HepG2 (cell line): ENCODE measurements around the gene SLC17A9. TPM values are rescaled to one million over a fixed set of nuclear protein-coding genes. Genes with fewer than 3 reads are reported as not detected.

Source experiments
- ELF3 ChIP-seq: IDR thresholded peaks from 2 replicates; pipeline ENCODE4 v1.6.1; 2016; ENCODE audit warnings: missing genetic modification reagents, missing compliant biosample characterization
- FOXA1 ChIP-seq, 2 experiments: fragments of 450-650 bp in 1 of 2; sonication (generic) in 1 of 2; formaldehyde crosslinking in 1 of 2; IDR thresholded peaks; 2 replicates each; pipeline versions ENCODE4 v1.4.0 to v1.6.1; 2016 to 2020; ENCODE audit warnings: missing genetic modification reagents in 1 of 2
- HMGA1 ChIP-seq: sonication (generic); formaldehyde crosslinking; conservative IDR thresholded peaks from 2 replicates; pipeline ENCODE4 v1.4.0; 2020; ENCODE audit warnings: missing genetic modification reagents
- IRF2 ChIP-seq: IDR thresholded peaks from 2 replicates; pipeline ENCODE4 v1.6.1; 2018; ENCODE audit warnings: missing genetic modification reagents, missing compliant biosample characterization
- MTA1 ChIP-seq: sonication (generic); formaldehyde crosslinking; IDR thresholded peaks from 2 replicates; pipeline ENCODE4 v1.4.0; 2020; ENCODE audit warnings: missing genetic modification reagents, mild to moderate bottlenecking, borderline replicate concordance
- MYNN ChIP-seq: sonication (generic); formaldehyde crosslinking; IDR thresholded peaks from 2 replicates; pipeline ENCODE4 v1.4.0; 2020; ENCODE audit warnings: mild to moderate bottlenecking, low read depth, missing genetic modification reagents
- MZF1 ChIP-seq: sonication (generic); formaldehyde crosslinking; IDR thresholded peaks from 2 replicates; pipeline ENCODE4 v1.8.1; 2023; ENCODE audit warnings: mild to moderate bottlenecking, missing genetic modification reagents, borderline replicate concordance
- TAF15 ChIP-seq: fragments of 200-400 bp; formaldehyde crosslinking; IDR thresholded peaks from one replicate; pipeline ENCODE4 v1.6.1; 2018; ENCODE audit warnings: mild to moderate bottlenecking, low read depth, low read length; ENCODE audit not compliant: poor library complexity, severe bottlenecking
- ZFP36 ChIP-seq: fragments of 150-350 bp; IDR thresholded peaks from 2 replicates; pipeline ENCODE4 v1.6.1; 2018; ENCODE audit warnings: borderline replicate concordance, low read length, low read depth; ENCODE audit not compliant: partially characterized antibody
- ZMYM4 ChIP-seq: sonication (generic); formaldehyde crosslinking; IDR thresholded peaks from 2 replicates; pipeline ENCODE4 v1.8.1; 2023; ENCODE audit warnings: mild to moderate bottlenecking, missing genetic modification reagents
- ZNF264 ChIP-seq: sonication (generic); formaldehyde crosslinking; IDR thresholded peaks from 2 replicates; pipeline ENCODE4 v1.4.0; 2020; ENCODE audit warnings: missing genetic modification reagents
- ZNF549 ChIP-seq: sonication (generic); formaldehyde crosslinking; IDR thresholded peaks from 2 replicates; pipeline ENCODE4 v1.5.0; 2020; ENCODE audit warnings: missing genetic modification reagents
- ZNF678 ChIP-seq: sonication (generic); formaldehyde crosslinking; IDR thresholded peaks from 2 replicates; pipeline ENCODE4 v1.4.0; 2020; ENCODE audit warnings: mild to moderate bottlenecking, missing genetic modification reagents
- ZNF709 ChIP-seq: sonication (generic); formaldehyde crosslinking; IDR thresholded peaks from 2 replicates; pipeline ENCODE4 v1.5.0; 2020; ENCODE audit warnings: mild to moderate bottlenecking, missing genetic modification reagents
- ZNF878 ChIP-seq: sonication (generic); formaldehyde crosslinking; IDR thresholded peaks from 2 replicates; pipeline ENCODE4 v1.8.1; 2023; ENCODE audit warnings: mild to moderate bottlenecking, missing genetic modification reagents, moderate library complexity
- polyA plus RNA-seq, 8 experiments: library from polyadenylated mRNA; depleted of rRNA in 3 of 8; stranded (reverse) in 7 of 8; unstranded in 1 of 8; fragments of >200 nt; fragmentation: Illumina TruSeq in 4 of 8; extraction: Trizol in 4 of 8; gene quantifications; 2 replicates each; pipeline versions ENCODE4 v1.2.1 to v1.2.3, GENCODE V29; 2011 to 2016; ENCODE audit warnings: low read depth in 4 of 8, missing spikeins in 1 of 8, mixed read lengths in 1 of 8; ENCODE audit not compliant: insufficient read depth in 1 of 8
- total RNA-seq, 5 experiments: library from RNA; depleted of rRNA; stranded (reverse); fragments of >200 nt; fragmentation: Illumina TruSeq; extraction: Trizol; gene quantifications; 2 replicates each; pipeline ENCODE4 v1.2.3, GENCODE V29; 2016; ENCODE audit warnings: low read depth in 1 of 5
- TF ChIP-seq, protein P1 (sequence below): sonication (generic); formaldehyde crosslinking; conservative IDR thresholded peaks from 2 replicates; pipeline ENCODE4 v1.4.0; 2020; ENCODE audit warnings: missing genetic modification reagents
- TF ChIP-seq, protein P2 (sequence below): sonication (generic); formaldehyde crosslinking; IDR thresholded peaks from 2 replicates; pipeline ENCODE4 v1.4.0; 2020; ENCODE audit warnings: missing genetic modification reagents
- TF ChIP-seq, protein P3 (sequence below): sonication (generic); formaldehyde crosslinking; IDR thresholded peaks from 2 replicates; pipeline ENCODE4 v1.4.0; 2020; ENCODE audit warnings: low read depth, mild to moderate bottlenecking, missing genetic modification reagents

Gene SLC17A9
- total and polyA plus RNA-seq, 2 of the 13 experiments (the other 11 are each of a cell fraction or from before 2014, with no cell fraction given) = 110 to 191 TPM

DNA sequence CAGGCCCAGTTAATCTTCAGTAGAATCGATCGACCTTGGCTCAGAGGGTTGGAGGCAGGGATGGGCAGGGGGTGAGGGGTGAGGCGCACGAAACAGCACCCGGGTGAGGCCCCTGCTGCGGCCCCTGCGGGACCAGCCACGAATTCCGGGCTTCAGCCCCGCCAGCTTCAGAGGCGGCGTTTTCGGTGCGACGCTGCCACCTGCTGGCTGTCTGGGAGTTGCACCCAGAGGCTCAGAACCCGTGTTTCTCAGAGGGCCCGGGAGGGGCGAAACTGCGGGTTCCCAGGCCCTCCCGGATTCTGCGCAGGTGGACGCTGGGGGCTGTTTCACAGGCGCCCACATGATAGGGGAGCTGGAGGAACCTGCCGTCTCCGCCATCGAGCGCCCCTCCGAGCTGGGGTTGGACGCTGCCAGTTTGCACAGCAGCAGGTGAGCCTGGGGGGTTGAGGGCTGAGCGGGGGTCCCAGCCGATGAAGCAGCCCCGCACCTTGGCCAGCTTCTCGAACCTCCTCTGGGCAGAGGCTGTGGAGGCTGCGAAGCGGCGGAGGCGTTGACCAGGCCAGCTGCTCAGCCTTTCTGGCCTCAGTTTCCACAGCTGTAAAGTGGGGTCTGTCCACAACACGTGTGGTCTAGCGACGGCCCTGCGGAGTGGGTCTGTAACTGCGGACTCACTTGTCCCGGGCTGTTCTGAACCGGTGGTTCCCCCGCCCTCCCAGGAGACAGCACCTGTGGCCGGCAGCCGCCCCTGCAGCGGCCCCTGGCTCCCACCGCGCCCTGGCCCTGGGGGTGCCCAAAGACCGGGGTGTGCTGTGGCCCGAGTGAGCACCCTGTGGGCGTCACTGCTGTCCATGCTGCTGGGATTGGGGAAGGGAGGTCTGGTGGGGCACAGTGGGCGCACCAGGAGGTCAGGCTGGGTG, 56.8 kb downstream of the SLC17A9 start (continued):
- TF ChIP-seq, protein P1, sequence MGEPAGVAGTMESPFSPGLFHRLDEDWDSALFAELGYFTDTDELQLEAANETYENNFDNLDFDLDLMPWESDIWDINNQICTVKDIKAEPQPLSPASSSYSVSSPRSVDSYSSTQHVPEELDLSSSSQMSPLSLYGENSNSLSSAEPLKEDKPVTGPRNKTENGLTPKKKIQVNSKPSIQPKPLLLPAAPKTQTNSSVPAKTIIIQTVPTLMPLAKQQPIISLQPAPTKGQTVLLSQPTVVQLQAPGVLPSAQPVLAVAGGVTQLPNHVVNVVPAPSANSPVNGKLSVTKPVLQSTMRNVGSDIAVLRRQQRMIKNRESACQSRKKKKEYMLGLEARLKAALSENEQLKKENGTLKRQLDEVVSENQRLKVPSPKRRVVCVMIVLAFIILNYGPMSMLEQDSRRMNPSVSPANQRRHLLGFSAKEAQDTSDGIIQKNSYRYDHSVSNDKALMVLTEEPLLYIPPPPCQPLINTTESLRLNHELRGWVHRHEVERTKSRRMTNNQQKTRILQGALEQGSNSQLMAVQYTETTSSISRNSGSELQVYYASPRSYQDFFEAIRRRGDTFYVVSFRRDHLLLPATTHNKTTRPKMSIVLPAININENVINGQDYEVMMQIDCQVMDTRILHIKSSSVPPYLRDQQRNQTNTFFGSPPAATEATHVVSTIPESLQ (CRISPR knock-in tag) = 0 out of 2 replicates have a peak, but pooled peaks have one; percentile 51
- no peak for TF ChIP-seq ZNF549 (CRISPR knock-in tag)
- peak; percentile 74 for TF ChIP-seq ZNF264 (CRISPR knock-in tag)
- no peak for TF ChIP-seq FOXA1 (IDR thresholded peaks at IDR 0.05)
- TF ChIP-seq FOXA1 (CRISPR knock-in tag; IDR thresholded peaks at IDR 0.05) = no peak
- no peak for TF ChIP-seq MZF1 (CRISPR knock-in tag)
- TF ChIP-seq ZNF709 (CRISPR knock-in tag) = no peak
- no peak for TF ChIP-seq ZNF678 (CRISPR knock-in tag)
- TF ChIP-seq MTA1 (CRISPR knock-in tag) = no peak
- no peak for TF ChIP-seq ZNF878
- peak; percentile 28 for TF ChIP-seq TAF15
- 0 out of 2 replicates have a peak, but pooled peaks have one; percentile 55 for TF ChIP-seq IRF2 (CRISPR knock-in tag)
- TF ChIP-seq, protein P2, sequence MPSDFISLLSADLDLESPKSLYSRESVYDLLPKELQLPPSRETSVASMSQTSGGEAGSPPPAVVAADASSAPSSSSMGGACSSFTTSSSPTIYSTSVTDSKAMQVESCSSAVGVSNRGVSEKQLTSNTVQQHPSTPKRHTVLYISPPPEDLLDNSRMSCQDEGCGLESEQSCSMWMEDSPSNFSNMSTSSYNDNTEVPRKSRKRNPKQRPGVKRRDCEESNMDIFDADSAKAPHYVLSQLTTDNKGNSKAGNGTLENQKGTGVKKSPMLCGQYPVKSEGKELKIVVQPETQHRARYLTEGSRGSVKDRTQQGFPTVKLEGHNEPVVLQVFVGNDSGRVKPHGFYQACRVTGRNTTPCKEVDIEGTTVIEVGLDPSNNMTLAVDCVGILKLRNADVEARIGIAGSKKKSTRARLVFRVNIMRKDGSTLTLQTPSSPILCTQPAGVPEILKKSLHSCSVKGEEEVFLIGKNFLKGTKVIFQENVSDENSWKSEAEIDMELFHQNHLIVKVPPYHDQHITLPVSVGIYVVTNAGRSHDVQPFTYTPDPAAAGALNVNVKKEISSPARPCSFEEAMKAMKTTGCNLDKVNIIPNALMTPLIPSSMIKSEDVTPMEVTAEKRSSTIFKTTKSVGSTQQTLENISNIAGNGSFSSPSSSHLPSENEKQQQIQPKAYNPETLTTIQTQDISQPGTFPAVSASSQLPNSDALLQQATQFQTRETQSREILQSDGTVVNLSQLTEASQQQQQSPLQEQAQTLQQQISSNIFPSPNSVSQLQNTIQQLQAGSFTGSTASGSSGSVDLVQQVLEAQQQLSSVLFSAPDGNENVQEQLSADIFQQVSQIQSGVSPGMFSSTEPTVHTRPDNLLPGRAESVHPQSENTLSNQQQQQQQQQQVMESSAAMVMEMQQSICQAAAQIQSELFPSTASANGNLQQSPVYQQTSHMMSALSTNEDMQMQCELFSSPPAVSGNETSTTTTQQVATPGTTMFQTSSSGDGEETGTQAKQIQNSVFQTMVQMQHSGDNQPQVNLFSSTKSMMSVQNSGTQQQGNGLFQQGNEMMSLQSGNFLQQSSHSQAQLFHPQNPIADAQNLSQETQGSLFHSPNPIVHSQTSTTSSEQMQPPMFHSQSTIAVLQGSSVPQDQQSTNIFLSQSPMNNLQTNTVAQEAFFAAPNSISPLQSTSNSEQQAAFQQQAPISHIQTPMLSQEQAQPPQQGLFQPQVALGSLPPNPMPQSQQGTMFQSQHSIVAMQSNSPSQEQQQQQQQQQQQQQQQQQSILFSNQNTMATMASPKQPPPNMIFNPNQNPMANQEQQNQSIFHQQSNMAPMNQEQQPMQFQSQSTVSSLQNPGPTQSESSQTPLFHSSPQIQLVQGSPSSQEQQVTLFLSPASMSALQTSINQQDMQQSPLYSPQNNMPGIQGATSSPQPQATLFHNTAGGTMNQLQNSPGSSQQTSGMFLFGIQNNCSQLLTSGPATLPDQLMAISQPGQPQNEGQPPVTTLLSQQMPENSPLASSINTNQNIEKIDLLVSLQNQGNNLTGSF (CRISPR knock-in tag) = 0 out of 2 replicates have a peak, but pooled peaks have one; percentile 21
- peak; percentile 79; the same call in 1 of the 2 replicates for TF ChIP-seq MYNN
- no peak for TF ChIP-seq ZMYM4
- no peak; the same call in 1 of the 2 replicates for TF ChIP-seq ELF3 (CRISPR knock-in tag)
- TF ChIP-seq, protein P3, sequence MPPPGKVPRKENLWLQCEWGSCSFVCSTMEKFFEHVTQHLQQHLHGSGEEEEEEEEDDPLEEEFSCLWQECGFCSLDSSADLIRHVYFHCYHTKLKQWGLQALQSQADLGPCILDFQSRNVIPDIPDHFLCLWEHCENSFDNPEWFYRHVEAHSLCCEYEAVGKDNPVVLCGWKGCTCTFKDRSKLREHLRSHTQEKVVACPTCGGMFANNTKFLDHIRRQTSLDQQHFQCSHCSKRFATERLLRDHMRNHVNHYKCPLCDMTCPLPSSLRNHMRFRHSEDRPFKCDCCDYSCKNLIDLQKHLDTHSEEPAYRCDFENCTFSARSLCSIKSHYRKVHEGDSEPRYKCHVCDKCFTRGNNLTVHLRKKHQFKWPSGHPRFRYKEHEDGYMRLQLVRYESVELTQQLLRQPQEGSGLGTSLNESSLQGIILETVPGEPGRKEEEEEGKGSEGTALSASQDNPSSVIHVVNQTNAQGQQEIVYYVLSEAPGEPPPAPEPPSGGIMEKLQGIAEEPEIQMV = 0 out of 2 replicates have a peak, but pooled peaks have one; percentile 61
- TF ChIP-seq ZFP36 = peak; percentile 58
- no peak for TF ChIP-seq HMGA1
